ENCODE measurements around the gene IYD.
"Not testable (repeated sequence)": the region's sequence is repeated elsewhere in the genome, so short reads cannot be mapped to it uniquely, and the experiment has no call there.

Gene IYD

GRCh38 chr6:150352321-150353296 is 16.2 kb upstream of the IYD start:
- peak; percentile 29 for DNase-seq (ENCODE audit: low read depth)

- no peak for DNase-seq (ENCODE audit: low read depth)
Measured at GRCh38 chr6:150353445-150353844, 15.4 kb upstream of the IYD start.

DNA sequence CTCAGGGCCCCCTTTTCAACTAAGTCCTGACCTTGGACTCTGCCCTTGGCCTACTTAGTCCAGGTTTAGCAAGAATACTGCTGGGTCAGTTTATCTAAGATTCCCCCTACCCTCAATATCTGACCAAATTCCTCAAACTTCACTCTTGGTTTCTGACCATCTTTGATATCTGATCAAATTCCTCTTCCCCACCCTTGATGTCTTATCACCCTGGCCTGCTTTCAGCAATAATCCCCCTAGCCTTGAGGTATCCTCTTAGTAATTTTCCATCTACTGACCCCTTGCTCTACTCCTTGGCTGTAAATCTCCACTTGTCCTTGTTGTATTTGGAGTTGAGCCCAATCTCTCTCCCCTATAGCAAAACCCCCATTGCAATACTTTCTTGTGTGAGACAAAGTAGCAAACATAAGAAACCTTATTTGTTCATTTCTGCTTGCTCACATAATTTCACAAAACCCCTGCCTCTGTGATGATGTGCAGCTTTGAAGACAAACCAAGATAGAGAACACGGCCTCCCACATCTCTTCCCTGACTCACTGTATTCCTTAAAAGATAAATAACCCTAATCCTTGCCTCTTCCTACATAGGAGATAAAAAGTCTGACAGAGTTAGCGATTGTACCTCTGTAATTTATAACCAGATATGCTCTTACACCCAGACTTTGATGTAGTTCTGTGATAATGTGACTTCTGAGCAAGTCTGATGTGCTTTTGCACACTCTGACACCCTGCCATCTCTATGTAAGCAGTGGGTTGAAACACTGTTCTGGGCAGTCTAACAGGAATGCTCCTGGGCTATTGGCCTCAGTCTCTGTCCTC is 13.8 kb upstream of the IYD start:
- no peak for DNase-seq (ENCODE audit: low read depth)

GRCh38 chr6:150355932-150356331 is 12.9 kb upstream of the IYD start:
- DNase-seq (ENCODE audit: low read depth) = no peak

DNA sequence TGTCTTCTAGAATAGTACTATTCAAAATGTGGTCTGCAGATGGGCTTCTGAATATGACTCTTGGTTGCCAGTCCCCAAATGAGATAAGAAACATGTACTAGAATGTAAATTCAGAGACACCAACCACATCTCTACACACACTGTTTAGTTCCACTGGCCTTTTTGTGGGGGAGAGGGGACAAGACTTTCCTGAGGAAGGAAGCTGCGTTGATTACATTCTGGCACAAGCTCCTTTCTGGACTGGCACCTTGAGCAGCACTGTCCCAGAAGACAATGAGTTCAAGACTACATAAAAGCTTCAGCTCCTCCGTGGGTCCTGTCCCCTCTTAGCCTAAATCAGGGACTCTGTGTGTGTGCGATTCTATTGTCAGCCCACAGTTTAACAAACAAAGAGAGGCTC is 6.9 kb upstream of the IYD start:
- DNase-seq (ENCODE audit: low read depth) = no peak

DNA sequence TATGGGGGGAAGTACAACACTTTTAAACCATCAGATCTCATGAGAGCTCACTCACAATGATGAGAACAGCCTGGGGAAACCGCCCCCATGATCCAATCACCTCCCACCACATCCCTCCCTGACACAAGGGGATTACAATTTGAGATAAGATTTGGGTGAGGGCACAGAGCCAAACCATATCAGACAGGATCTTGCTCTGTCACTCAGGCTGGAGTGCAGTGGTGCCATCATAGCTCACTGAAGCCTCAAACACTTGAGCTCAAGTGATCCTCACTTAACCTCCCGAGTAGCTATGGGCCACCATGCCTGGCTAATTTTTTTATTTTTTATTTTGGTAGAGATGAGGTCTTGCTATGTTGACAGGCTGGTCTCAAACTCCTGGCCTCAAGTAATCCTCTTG is 5.1 kb upstream of the IYD start:
- no peak for DNase-seq (ENCODE audit: low read depth)

DNA sequence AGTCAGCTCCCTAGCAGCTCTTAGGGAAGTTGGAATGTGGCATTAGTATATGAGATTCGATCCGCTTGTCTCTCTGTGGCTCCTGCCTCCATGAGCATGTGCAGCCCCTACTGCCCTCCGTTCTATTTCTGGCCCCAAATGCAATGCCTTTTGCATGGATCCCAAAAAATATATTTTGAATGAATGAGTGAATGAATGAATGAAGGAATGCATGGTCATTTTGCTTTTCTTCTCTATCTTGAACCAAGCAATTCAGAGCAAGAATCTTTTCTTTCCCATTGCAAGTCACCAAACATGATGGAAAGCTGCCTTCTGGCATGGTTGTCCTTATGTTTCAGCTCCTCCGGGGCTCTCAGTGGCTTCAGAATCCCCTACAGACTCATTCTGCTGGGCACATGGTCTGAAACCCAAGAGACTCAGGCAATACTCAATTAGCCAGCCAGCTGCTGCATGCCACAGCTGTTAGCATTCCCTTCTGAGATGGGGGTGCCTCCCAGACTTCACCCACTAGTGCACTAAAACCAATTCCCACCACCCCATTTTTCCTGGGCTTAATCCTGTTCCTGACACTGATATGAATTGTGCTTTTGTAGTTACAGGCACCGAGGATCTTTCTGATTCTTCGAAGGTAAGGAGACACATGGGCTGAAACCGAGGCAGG is 2.6 kb upstream of the IYD start:
- DNase-seq (ENCODE audit: low read depth) = no peak

- DNase-seq (ENCODE audit: low read depth) = no peak
Measured at GRCh38 chr6:150369408-150369807, 596 bp downstream of the IYD start.

DNA sequence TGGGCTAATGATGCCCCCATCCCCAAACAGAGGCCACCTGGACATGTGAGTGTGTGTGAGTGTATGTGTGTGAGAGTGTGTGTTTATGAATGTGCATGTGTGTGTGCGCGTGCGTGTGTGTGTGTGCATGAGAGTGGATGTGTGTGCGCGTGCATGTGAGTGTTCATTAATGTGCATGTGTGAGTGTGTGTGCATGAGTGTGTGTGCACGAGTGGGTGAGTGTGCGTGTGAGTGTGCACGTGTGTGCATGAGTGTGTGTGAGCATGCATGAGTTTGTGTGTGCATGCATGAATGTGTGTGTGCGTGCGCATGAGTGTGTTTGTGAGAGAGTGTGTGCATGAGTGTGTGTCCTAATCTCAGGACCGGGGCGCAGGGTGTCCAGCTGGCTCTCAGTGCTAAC is 1.3 kb downstream of the IYD start:
- no peak for DNase-seq (ENCODE audit: low read depth)

DNA sequence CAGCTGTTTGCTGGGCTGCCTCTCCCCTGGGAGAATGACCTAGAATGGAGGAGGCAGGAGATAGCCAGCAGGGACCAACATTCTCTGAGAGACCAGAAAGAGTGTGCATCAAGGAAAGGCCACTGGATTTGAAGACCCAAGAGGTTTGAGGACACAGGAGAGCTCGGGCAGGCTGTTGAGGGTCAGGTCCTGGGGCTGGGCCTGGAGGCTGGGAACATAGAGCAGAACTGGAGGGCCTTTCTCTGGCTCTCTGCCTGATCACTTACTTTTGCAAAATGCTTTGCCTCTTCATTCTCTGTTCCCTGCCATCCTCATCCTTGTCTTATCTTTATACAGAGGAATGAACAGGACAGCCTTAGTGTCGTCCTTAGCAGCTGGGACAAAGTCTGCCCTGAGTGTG is 2.5 kb downstream of the IYD start:
- DNase-seq (ENCODE audit: low read depth) = no peak

DNA sequence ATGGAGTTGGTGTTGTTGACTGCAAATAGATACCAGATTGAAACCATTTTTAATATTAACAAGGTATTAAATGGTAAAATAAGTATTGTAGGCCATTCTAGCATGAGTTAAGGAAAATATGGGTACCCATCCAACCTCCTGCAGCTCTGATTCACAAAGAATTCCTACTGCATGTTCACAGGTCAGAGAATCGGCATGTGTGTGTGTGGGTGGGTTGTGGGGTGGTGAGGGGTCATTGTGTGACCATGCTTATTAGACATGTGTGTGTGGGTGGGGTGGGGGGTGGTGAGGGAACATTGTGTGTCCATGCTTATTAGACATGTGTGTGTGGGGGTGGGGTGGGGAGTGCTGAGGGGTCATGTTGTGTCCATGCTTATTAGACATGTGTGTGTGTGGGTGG is 3.2 kb downstream of the IYD start:
- no peak for DNase-seq (ENCODE audit: low read depth)

DNA sequence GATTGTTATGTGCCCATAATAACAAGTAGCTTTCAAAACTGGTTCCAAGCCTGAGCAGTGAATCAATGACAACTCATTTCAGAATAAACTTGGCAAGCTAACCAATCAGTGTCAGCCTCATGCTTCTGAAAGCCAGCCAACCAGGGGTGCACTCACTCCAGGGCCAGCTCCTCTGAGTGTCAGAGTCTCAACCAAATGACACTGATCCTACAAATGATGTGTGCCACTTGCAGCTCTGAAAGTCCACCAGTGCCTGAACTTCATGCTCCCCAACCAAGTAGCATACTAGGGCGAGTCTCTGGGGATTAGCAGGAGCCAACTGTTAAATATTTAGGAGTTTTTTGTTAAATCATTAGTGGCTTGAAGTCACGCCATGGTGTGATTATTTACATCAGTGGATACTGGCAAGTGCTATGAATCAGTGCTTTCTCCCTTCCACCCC is 4.5 kb downstream of the IYD start:
- peak; percentile 36 for DNase-seq (ENCODE audit: low read depth)

GRCh38 chr6:150374346-150374745 is 5.5 kb downstream of the IYD start:
- DNase-seq (ENCODE audit: low read depth) = not testable (repeated sequence)

DNA sequence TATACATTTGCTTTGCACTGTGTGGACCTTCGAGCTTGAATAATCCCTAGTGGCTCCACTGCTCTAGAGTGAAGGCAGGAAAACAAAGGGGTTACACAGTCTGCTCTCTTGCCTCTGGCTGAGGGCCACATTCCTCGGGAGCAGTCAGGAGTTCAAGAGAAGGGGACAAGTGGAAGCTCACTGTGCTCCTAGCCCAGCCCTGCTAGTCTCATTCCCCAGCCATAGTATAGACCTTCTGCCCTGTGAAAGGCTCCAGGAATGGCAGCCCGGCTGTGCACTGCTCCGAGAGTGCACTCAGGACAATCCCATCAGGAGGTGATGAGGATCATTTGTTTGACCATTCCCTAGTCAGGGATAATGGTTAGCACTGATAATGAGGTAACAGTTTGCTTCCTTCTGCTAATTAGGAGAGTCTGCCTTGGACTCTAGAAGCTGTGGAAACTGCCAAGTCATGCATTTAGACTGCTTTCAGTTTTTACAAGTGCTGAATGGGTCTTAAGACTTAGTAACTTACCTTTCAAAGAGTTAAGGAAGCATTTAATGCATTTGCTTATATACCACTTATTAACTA is 8.5 kb downstream of the IYD start:
- DNase-seq (ENCODE audit: low read depth) = no peak

GRCh38 chr6:150380256-150380655 is 11.4 kb downstream of the IYD start:
- DNase-seq (ENCODE audit: low read depth) = peak; percentile 29

DNA sequence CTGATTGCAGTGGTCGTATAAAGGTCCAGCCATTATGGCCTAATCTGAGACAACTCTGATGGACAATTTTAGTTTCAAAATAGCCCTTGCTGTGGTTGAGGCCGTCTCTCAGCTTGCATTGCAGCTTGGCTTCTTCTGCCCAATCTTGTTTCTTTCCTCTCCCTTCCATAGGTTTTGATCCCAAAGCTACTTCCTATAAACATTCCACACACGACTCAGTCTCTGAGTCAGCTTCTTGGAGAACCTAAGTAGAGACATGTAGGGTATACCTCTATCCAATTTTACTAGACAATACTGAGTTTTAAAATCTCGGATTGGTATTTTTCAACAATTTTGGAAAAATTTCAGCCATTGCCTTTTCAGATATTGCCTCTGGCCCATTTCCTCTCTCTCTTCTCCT is 13.4 kb downstream of the IYD start:
- DNase-seq (ENCODE audit: low read depth) = no peak

DNA sequence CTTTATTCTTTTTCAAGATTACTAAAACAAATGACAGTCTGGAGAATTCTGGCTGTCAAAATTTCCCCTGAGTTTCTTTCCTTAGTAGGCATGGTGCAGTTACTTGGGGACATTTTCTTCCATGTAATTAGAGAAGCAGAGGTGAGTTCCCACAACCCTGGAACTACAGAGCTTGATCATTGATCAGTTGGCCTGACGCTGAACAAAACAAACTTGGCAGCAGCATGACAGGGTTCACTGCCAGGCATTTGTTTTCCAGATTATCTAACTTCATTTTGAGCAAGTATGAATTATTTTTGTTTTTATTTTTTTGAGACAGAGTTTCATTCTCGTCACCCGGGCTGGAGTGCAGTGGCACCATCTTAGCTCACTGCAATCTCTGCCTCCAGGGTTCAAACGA is 22.6 kb downstream of the IYD start:
- no peak for DNase-seq (ENCODE audit: low read depth)

DNA sequence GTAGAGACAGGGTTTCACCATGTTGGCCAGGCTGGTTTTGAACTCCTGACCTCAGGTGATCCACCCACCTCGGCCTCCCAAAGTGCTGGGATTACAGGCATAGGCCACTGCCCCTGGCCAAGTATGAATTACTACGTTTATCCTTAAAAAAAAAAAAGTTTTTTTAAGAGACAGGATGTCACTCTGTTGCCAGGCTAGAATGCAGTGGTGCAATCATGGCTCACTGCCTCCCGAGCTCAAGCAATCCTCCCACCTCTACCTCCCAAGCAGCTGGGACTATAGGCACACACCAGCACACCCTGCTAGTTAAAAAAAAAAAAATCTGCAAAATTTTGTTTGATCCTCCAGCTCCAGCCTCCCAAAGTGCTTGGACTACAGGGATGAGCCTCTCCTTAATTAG is 23.1 kb downstream of the IYD start:
- DNase-seq (ENCODE audit: low read depth) = no peak

DNA sequence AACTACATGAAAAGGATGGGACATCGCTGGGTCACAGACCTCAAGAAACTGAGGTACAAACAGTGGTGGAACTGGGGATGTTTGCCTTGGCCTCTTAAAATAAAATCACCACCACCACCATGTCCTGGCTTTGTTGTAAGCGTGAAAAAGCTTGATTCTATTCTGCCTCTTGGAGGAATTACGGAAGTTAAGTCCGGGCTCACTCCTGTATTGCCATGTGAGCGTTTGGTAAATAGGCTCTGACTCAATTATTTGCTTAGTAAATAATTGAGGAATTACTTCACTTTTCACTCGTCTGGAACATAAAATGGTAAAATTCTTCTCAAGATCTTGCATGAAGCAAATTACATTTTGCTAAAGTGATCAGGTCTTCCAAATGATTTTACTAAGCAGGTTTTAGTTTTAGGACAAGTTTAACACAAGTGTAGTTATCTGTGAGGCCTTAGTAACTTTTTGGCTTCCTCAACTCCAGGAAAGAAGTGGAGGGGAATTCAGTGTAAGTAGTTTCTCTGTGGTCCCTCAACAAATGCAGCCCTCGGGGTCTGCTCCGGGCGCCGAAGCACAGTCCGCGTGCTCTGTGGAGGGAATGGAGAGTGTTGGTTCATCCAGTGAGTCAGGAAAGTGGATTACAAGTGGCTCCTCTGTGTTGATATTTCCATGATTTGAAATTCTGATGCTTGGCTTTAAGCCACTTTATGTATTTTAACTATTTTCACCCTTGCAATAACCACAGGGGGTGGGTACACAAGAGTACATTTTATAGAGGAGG is 23.8 kb downstream of the IYD start:
- DNase-seq (ENCODE audit: low read depth) = no peak

GRCh38 chr6:150394053-150394898 is 25.5 kb downstream of the IYD start:
- DNase-seq (ENCODE audit: low read depth) = no peak

Data from fibroblast of the conjunctiva (primary cell).